Sigmoid colon (tissue), 4 donors: ENCODE results near the gene GNAI2.

Experiments used
- EP300 ChIP-seq, 4 donors: sonication (generic); formaldehyde crosslinking; IDR thresholded peaks; one replicate each; pipeline ENCODE4 v1.6.1; 2017; ENCODE audit warnings: antibody characterized with exemption in 4 of 4
- POLR2A ChIP-seq, 2 donors: fragments of 450-650 bp; IDR thresholded peaks; one replicate each; pipeline ENCODE4 v1.6.1; 2016; ENCODE audit warnings: antibody characterized with exemption in 2 of 2, mild to moderate bottlenecking in 2 of 2, moderate library complexity in 2 of 2
- TF ChIP-seq, protein P1 (sequence below), 4 experiments: fragments of 450-650 bp in 3 of 4; fragments of 200-600 bp in 1 of 4; IDR thresholded peaks; one replicate each; pipeline ENCODE4 v1.5.1; 2016 to 2019; ENCODE audit warnings: antibody characterized with exemption in 4 of 4, mild to moderate bottlenecking in 3 of 4, moderate library complexity in 2 of 4

DNA sequence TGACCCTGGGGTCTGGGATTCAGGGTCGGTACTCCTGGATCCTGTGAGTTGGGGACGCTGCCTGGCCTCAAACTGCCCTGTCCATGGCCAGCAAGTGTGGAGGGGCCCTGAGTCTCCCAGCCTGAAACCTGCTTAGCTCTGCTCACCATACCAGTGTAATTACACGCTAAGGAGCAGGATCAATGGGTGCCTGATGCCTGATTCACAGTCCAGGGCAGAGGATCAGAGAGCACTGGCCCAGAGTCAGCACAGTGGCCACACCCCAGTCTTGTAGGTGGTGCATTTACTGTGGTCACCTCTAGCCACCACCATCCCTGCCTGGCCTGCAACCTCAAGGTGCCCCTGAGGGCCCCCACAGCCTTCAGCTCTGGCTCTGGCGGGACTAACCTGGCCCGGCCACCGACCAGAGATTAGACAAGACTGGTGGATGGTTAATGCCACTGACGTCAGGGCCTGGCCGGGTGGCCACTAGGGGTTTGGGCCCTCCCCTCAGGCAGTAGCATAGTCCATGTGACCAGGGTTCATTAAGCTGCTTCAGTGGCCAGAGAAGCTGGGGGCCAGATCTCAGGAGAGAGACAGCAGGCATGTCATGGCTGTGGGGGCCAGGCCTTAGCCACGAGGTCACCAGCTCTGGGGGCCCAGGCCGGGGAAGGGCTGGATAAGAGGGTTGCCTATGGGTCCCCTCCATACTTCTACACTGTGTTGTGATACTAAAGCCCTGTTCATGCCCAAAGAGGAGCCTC lies 34.3 kb upstream of the GNAI2 start:
- TF ChIP-seq, protein P1, sequence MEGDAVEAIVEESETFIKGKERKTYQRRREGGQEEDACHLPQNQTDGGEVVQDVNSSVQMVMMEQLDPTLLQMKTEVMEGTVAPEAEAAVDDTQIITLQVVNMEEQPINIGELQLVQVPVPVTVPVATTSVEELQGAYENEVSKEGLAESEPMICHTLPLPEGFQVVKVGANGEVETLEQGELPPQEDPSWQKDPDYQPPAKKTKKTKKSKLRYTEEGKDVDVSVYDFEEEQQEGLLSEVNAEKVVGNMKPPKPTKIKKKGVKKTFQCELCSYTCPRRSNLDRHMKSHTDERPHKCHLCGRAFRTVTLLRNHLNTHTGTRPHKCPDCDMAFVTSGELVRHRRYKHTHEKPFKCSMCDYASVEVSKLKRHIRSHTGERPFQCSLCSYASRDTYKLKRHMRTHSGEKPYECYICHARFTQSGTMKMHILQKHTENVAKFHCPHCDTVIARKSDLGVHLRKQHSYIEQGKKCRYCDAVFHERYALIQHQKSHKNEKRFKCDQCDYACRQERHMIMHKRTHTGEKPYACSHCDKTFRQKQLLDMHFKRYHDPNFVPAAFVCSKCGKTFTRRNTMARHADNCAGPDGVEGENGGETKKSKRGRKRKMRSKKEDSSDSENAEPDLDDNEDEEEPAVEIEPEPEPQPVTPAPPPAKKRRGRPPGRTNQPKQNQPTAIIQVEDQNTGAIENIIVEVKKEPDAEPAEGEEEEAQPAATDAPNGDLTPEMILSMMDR (IDR thresholded peaks at IDR 0.05): no peak
- TF ChIP-seq EP300 (IDR thresholded peaks at IDR 0.05) (no peak), POLR2A (IDR thresholded peaks at IDR 0.05) (no peak)
